Cardiac muscle cell (in vitro differentiated cells and primary cell): ENCODE data around the gene HOXB3. TPM values are rescaled to one million over a fixed set of nuclear protein-coding genes. Genes with fewer than 3 reads are reported as not detected.

Experiments used
- DNase-seq, 2 donors: peaks; one replicate each; pipeline versions ENCODE4 v3.0.0 to v3.0.0-alpha.2; 2010 to 2017; ENCODE audit warnings: low read depth in 1 of 2, low spot score in 1 of 2
- H3K27ac ChIP-seq: fragments of 200-600 bp; sonication (generic); 2 replicates; pipeline ENCODE4 v1.5.1; 2016
- H3K27me3 ChIP-seq: fragments of 200-600 bp; sonication (generic); 2 replicates; pipeline ENCODE4 v1.6.0; 2016; ENCODE audit warnings: control low read depth
- H3K36me3 ChIP-seq: fragments of 200-600 bp; sonication (generic); 2 replicates; pipeline ENCODE4 v1.5.1; 2016; ENCODE audit warnings: control low read depth
- H3K4me1 ChIP-seq: fragments of 200-600 bp; sonication (generic); 2 replicates; pipeline ENCODE4 v1.8.1; 2017; ENCODE audit warnings: low read depth, mild to moderate bottlenecking, mixed run types
- H3K4me3 ChIP-seq: fragments of 200-600 bp; sonication (generic); 2 replicates; pipeline ENCODE4 v1.5.1; 2016; ENCODE audit warnings: mild to moderate bottlenecking
- H3K9me3 ChIP-seq: fragments of 200-600 bp; sonication (generic); 2 replicates; pipeline ENCODE4 v1.5.1; 2017; ENCODE audit warnings: low read depth, mild to moderate bottlenecking, control low read depth
- polyA plus RNA-seq: library from polyadenylated mRNA; unstranded; fragments of >200 nt; fragmentation: Nextera tagmentation; extraction: Ambion mirVana; gene quantifications from 2 replicates; pipeline ENCODE4 v1.2.1, GENCODE V29; 2016
- total RNA-seq: library from RNA; depleted of rRNA; stranded (reverse); fragments of >200 nt; gene quantifications from 2 replicates; pipeline ENCODE4 v1.2.3, GENCODE V29; 2016
- TF ChIP-seq, protein P1 (sequence below): IDR thresholded peaks from 2 replicates; pipeline ENCODE4 v1.5.1; 2012; ENCODE audit warnings: low read depth, mild to moderate bottlenecking, low read length

HOXB3 gene
- total and polyA plus RNA-seq, 2 experiments from 2014 or later: 24.9 to 37.7 TPM

- H3K27ac ChIP-seq: no peak overlapping the region
Measured at GRCh38 chr17:48576479-48577309, 13.3 kb downstream of the HOXB3 start.

DNA sequence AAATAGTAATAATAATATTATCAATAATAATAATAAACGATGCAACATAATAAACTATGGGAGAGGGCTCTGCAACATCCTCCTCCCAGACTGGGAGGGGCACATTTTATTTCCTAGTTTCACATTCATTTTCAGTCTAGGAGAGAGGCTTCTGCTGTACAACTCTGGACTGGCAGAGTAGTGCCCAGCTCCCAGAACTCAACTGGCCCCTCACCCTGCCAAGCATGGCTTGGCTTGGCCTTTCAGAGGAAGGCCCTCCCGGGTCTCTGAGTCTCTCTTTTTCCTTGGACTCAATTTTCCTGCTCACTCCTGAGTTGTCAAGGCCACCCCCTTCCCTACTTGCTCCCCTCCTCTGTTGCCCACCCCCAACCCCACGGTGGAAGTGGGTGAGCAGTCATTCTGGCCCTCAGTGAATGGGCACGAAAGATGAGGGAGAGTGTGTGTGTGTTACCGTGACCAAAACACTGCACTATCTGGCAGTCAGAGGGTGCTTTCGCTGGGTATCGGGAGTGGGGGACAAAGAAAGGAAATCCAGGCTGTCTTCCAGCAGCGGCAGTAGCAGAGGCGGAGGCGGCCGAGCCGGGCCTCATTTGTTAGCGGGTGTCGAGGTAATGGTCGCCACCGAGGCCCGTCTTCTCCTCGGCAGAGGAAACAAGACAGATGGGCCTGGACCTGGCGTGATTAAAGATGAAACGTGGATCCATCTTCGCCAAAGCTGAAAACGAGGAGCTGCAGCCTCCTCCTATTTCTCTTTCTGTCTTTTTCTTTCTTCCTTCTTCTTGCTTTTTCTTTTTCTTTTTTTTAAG, 14.2 kb downstream of the HOXB3 start:
- Histone ChIP-seq H3K36me3 (no peaks in the 10 kb centered on the region), H3K4me3 (peak overlapping the region; percentile 44), H3K4me1 (peaks cover 11% of the 10 kb centered on the region), H3K27ac (no peak overlapping the region), H3K9me3 (no peaks in the 10 kb centered on the region), H3K27me3 (peaks cover 97% of the 10 kb centered on the region)
- DNase-seq: no peak
- TF ChIP-seq, protein P1, sequence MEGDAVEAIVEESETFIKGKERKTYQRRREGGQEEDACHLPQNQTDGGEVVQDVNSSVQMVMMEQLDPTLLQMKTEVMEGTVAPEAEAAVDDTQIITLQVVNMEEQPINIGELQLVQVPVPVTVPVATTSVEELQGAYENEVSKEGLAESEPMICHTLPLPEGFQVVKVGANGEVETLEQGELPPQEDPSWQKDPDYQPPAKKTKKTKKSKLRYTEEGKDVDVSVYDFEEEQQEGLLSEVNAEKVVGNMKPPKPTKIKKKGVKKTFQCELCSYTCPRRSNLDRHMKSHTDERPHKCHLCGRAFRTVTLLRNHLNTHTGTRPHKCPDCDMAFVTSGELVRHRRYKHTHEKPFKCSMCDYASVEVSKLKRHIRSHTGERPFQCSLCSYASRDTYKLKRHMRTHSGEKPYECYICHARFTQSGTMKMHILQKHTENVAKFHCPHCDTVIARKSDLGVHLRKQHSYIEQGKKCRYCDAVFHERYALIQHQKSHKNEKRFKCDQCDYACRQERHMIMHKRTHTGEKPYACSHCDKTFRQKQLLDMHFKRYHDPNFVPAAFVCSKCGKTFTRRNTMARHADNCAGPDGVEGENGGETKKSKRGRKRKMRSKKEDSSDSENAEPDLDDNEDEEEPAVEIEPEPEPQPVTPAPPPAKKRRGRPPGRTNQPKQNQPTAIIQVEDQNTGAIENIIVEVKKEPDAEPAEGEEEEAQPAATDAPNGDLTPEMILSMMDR: no peak

More at GRCh38 chr17:48576479-48577309, 13.3 kb downstream of the HOXB3 start:
- Histone ChIP-seq H3K27me3 (peaks cover 97% of the 10 kb centered on the region), H3K36me3 (no peaks in the 10 kb centered on the region), H3K4me1 (peaks cover 4% of the 10 kb centered on the region), H3K4me3 (peak overlapping the region; percentile 44), H3K9me3 (no peaks in the 10 kb centered on the region)
- TF ChIP-seq, protein P1: no peak
- peak in 1 of 2 donors; percentile 39 for DNase-seq

GRCh38 chr17:48575066-48575582, 14.9 kb downstream of the HOXB3 start:
- no peaks in the 10 kb centered on the region for H3K36me3 ChIP-seq
- H3K27me3 ChIP-seq: peaks cover 97% of the 10 kb centered on the region
- H3K9me3 ChIP-seq: no peaks in the 10 kb centered on the region
- H3K4me3 ChIP-seq: no peak overlapping the region
- TF ChIP-seq, protein P1: no peak
- no peak for DNase-seq
- H3K27ac ChIP-seq: no peak overlapping the region
- peaks cover 19% of the 10 kb centered on the region for H3K4me1 ChIP-seq

DNA sequence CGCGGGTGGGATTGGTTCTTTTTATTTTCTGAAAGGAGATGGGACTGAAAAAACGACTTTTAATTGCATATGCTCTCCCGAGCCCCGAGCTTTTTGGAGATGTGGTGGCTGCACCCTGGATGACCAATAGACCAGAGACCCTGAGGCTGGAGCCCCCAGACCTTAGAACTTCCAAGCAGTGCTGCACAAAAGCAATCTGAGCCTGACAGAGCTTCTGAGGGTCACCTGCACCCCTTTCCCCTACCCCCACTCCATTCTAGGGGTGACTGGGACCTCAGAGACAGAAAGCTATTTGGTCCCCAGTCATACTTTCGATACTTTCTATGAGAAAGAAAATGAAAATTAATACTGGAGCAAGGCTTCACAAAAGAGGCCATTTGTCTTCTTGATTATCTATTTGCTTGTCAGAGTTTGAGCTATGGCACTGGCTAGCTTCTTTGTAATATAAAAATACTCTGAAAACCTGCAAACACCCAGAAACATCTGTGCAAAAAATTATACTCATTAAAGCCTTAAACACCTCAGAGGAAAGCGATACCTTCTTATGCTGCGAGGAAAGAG, 15.5 kb downstream of the HOXB3 start:
- Histone ChIP-seq H3K36me3 (no peaks in the 10 kb centered on the region), H3K27ac (no peak overlapping the region), H3K27me3 (peaks cover 97% of the 10 kb centered on the region), H3K9me3 (no peaks in the 10 kb centered on the region), H3K4me3 (no peak overlapping the region), H3K4me1 (peaks cover 20% of the 10 kb centered on the region)
- DNase-seq: no peak
- TF ChIP-seq, protein P1: no peak

- H3K27ac ChIP-seq: no peak overlapping the region
- peaks cover 34% of the 10 kb centered on the region for H3K4me1 ChIP-seq
- TF ChIP-seq, protein P1: no peak
- DNase-seq: no peak
- H3K27me3 ChIP-seq: peaks cover 100% of the 10 kb centered on the region
- H3K36me3 ChIP-seq: no peaks in the 10 kb centered on the region
- H3K9me3 ChIP-seq: no peaks in the 10 kb centered on the region
- H3K4me3 ChIP-seq: no peak overlapping the region
Measured at GRCh38 chr17:48571826-48572417, 18.1 kb downstream of the HOXB3 start.
